Stimulated activated CD4-positive, alpha-beta T cell treated with anti-CD3 and anti-CD28 coated beads, Interleukin-2, amount 100 ng/mL, for 48 hours (primary cell): ENCODE data around the gene HAS3.

Experiments
- DNase-seq, 2 donors: peaks; one replicate each; pipeline ENCODE4 v3.0.0-alpha.2; 2020

HAS3 gene

GRCh38 chr16:69093974-69094373 lies 11.5 kb upstream of the HAS3 start:
- DNase-seq, result no peak

GRCh38 chr16:69094501-69094900 lies 11.0 kb upstream of the HAS3 start:
- DNase-seq, result no peak

- DNase-seq, result no peak
Observed at GRCh38 chr16:69095193-69095592, 10.3 kb upstream of the HAS3 start.

- no peak for DNase-seq
Observed at GRCh38 chr16:69100071-69100691, 5.3 kb upstream of the HAS3 start.

GRCh38 chr16:69106491-69107315 lies 1.2 kb downstream of the HAS3 start:
- DNase-seq, result no peak

DNA sequence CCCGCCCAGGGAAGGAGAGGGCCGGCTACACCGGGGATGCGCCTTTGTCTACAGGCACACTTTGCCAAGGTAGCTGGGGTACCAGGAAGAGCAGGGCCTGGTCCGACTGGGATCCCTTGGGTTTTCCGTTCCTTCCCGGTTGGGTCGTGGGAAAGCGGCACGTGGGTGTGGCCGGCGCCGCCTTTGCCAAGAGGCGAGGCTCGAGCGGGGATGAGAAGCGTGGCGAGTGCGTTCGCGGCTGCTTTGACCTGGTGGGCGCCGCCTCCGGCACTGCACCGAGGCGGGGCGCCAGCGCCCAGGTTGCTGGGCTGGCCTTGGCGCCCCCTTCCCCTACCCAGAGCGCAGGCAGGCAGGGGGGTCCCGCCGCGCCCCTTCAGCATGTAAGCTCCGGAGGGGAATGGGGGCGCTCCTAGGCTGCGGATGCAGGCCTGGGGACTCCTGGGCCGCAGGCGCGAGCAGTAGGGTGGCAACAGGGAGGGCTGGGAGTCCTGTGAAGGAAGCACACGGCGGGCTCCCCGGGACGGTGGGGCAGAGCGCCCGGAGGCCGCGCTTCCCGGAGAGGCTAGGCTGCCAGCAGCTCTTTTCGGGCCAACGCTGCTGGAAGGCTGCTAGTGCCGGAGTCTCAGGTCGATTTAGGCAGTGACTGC lies 2.0 kb downstream of the HAS3 start:
- DNase-seq, result no peak

- no peak for DNase-seq
Observed at GRCh38 chr16:69108064-69108904, 2.8 kb downstream of the HAS3 start.

- DNase-seq, result no peak
Observed at GRCh38 chr16:69108905-69109252, 3.4 kb downstream of the HAS3 start.

DNA sequence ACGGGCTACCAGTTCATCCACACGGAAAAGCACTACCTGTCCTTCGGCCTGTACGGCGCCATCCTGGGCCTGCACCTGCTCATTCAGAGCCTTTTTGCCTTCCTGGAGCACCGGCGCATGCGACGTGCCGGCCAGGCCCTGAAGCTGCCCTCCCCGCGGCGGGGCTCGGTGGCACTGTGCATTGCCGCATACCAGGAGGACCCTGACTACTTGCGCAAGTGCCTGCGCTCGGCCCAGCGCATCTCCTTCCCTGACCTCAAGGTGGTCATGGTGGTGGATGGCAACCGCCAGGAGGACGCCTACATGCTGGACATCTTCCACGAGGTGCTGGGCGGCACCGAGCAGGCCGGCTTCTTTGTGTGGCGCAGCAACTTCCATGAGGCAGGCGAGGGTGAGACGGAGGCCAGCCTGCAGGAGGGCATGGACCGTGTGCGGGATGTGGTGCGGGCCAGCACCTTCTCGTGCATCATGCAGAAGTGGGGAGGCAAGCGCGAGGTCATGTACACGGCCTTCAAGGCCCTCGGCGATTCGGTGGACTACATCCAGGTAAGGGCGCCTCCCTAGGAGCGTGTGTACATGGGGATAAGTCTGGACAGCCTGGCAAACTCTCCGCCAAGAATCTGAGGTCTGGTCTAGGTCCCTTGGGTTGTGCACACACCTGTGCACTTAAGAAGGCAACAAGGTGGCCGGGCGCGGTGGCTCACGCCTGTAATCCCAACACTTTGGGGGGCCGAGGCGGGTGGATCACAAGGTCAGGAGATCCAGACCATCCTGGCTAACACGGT lies 4.2 kb downstream of the HAS3 start:
- DNase-seq, result no peak

DNA sequence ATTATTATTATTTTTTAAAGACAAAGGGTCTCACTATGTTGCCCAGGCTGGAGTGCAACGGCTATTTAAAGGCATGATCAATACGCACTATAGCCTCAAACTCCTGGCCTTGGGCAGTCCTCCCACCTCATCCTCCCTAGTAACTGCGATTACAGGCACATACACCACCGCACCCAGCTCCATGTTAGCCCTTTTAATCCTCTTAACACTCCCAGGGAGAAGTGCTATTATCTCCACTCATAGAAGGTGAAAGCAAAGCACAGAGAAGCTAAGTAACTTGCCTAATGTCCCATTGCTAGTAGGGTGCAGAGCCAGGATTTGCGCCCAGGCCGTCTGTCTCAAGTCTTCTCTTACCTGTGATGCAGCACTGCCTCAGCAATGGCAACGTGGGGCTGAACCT lies 5.0 kb downstream of the HAS3 start:
- no peak for DNase-seq

- no peak for DNase-seq
Observed at GRCh38 chr16:69111216-69111875, 5.9 kb downstream of the HAS3 start.

DNA sequence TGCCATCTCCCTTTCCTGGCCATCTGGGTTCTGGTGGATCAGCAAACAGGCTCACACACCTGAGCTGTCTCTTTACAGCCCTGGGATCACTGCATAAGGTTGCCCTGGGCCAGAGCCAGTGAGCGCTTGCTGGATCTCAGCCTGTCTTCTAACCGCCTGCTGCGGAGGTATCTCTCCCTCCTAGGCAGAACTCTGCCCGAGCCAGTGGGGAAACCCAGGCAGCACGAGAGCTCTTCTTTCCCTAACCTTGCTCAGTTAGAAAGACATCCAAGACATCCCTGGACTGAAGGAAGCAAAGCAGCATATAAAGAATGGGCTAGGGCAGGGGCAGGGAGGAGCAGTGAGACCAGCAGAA lies 6.4 kb downstream of the HAS3 start:
- DNase-seq, result no peak

DNA sequence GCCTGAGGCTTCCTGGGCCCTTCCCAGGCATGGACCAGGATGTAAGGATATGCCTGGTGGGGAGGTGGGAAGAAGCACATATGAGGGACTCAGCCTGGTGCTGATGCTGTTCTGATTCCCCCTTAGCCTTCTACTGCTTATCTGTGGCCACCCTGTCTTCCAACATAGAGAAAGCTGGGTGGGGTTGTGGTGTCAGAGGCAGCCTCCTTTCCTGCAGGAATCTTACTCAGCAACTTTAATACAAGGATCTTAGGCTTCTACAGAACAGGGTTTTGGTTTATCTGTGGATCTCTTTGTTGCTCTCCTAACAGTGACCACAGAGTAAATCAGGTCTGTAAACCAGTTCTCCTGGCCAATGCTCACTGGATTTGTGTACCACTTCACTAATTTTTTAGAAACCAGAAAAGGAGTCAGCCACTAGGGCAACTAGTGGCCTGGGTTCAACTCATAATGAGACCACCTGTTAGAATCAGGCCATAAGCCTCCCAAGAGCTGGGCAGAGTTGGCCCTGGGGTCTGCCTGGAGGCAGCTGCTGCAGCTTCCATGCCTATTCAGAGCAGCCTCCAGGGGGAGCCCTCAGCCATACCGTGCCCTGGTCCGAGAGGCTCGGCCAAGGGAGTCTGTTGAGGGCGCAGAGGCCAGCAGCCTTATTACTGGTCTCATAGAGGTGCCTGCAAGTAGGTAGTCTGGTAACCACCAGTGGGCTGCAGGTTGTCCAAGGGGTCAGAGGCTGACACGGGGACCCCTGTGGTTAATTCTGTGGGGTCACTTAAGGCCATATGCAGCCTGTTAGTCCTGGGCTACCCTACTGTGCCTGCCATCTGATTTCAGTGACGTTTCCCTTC lies 7.1 kb downstream of the HAS3 start:
- DNase-seq, result peak; percentile 51 to 57

- DNase-seq, result no peak
Observed at GRCh38 chr16:69113216-69113615, 7.8 kb downstream of the HAS3 start.

GRCh38 chr16:69114346-69114975 lies 9.0 kb downstream of the HAS3 start:
- DNase-seq, result no peak

GRCh38 chr16:69114976-69115355 lies 9.5 kb downstream of the HAS3 start:
- no peak for DNase-seq

DNA sequence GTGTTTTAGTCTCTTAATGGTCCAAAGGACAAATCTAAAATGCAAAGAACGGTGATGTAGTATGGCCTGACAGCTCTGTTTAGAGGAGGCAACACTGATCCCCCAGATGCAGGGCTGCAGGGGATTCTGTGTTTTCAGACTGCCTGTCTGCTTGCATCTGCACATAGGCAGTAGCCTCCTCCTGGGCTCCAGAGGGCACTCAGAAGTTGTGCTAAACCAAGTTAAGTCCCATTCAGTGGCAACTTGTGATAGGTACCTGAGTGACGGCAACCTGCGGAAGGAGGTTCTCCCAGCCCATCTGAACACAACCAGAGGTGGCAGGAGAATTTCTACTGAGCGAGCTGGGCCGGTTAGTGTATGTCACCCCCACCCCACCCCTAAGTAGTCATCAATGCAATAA lies 9.9 kb downstream of the HAS3 start:
- no peak for DNase-seq

DNA sequence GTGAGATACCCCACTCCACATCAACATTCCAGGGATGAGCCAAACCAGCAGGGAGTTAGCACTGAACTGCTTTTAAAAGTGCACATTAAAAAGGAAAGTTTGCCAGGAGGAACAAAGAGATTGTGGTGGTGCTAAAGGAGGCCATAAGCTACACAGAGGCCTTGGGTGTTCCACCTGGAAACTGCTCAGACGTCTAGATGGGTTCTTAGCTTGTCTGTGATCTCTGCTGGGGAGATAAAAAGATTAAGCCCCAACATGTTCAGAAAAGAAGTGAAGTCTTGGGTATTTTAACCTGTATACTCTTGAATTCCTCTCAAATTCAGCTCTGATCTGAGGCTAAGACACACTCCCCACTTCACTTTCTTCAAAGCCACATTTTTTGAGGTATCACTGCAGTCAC lies 10.4 kb downstream of the HAS3 start:
- no peak for DNase-seq

DNA sequence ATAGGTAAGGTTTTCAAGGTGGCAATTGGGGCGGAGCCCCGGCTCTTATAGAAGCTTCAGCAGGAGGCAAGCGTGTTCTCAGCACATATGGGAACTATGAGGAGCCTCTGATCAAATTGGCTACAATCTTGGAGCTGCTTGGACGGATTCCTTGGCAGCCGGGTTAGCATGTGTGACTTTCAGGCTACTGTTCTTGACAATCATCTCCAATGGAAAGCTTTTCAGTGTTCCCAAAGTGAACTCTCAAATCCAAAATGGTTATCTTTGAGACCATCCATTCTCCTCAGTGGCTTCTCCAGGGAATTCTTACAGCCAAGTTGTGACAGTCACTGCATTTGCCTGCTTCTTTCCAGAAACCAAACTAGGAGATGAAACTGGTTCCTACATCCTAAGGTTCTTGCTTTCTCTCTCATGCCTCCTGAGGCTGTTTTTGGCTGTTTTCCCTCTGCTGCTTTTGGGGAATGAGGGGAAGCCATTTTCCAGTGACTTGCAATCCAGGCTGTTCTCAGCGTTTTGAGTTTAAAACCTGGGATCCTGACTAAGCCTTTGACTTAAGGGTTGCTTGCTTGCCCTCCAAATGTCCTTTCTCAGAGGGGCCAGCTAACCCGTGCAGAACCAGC lies 10.9 kb downstream of the HAS3 start:
- no peak for DNase-seq

- DNase-seq, result no peak
Observed at GRCh38 chr16:69116906-69117305, 11.5 kb downstream of the HAS3 start.
